Ovary (tissue), 3 donors: ENCODE results near the gene CACHD1.

Experiments
- EP300 ChIP-seq: sonication (generic); formaldehyde crosslinking; IDR thresholded peaks from one replicate; pipeline ENCODE4 v1.6.1; 2017; ENCODE audit warnings: antibody characterized with exemption
- POLR2A ChIP-seq: fragments of 450-650 bp; IDR thresholded peaks from one replicate; pipeline ENCODE4 v1.6.1; 2017; ENCODE audit warnings: antibody characterized with exemption, mild to moderate bottlenecking, moderate library complexity
- TF ChIP-seq, protein P1 (sequence below), 3 donors: fragments of 450-650 bp in 2 of 3; fragments of 200-600 bp in 1 of 3; IDR thresholded peaks; one replicate each; pipeline versions ENCODE4 v1.5.1 to v1.8.0; 2016 to 2022; ENCODE audit warnings: antibody characterized with exemption in 3 of 3, mild to moderate bottlenecking in 1 of 3
- donor health status: DM: no; HTN: no; CAD: no.

DNA sequence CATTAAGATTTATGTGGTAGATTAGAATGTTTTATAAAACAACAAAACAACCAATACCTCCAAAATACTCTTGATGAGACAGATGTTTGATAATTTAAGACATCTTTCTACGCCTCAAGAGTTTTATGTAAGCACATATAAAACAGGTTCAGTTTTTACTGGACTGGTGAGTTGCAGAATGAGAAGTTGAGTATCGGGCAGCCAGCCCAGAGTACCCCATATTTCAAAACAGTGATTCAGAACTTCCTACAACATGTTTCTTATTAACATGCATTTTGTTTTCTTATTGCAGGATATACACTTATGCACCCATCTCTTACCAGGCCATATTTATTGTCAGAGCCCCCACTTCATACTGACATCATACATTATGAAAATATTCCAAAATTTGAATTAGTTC, 183.5 kb downstream of the CACHD1 start:
- TF ChIP-seq, protein P1, sequence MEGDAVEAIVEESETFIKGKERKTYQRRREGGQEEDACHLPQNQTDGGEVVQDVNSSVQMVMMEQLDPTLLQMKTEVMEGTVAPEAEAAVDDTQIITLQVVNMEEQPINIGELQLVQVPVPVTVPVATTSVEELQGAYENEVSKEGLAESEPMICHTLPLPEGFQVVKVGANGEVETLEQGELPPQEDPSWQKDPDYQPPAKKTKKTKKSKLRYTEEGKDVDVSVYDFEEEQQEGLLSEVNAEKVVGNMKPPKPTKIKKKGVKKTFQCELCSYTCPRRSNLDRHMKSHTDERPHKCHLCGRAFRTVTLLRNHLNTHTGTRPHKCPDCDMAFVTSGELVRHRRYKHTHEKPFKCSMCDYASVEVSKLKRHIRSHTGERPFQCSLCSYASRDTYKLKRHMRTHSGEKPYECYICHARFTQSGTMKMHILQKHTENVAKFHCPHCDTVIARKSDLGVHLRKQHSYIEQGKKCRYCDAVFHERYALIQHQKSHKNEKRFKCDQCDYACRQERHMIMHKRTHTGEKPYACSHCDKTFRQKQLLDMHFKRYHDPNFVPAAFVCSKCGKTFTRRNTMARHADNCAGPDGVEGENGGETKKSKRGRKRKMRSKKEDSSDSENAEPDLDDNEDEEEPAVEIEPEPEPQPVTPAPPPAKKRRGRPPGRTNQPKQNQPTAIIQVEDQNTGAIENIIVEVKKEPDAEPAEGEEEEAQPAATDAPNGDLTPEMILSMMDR (IDR thresholded peaks at IDR 0.05) = no peak
- TF ChIP-seq POLR2A = no peak
- no peak for TF ChIP-seq EP300
